T-cell (primary cell): ENCODE results near the gene CERS4. TPM values are rescaled to one million over a fixed set of nuclear protein-coding genes. Genes with fewer than 3 reads are reported as not detected.
"Not testable (repeated sequence)": the region's sequence is repeated elsewhere in the genome, so short reads cannot be mapped to it uniquely, and the experiment has no call there.

Experiments used
- ATAC-seq, 4 experiments: fragments of 200-7000 bp in 3 of 4; fragments of 150-1000 bp in 1 of 4; cut with Tn5 transposase; replicated peaks in 1 of 4; 1 replicate in 3 of 4; 2 replicates in 1 of 4; pipeline ENCODE4 v1.10.0; 2021; ENCODE audit warnings: moderate library complexity in 3 of 4, mild to moderate bottlenecking in 2 of 4, moderate number of reproducible peaks in 1 of 4
- CTCF ChIA-PET, 2 donors: fragments of 300-600 bp; sonication (Branson Sonifier 250); formaldehyde crosslinking; loops; one replicate each; lab custom pipeline; 2022; ENCODE audit warnings: antibody characterized with exemption in 2 of 2; lab: Charles Lee
- POLR2A ChIA-PET, 2 donors: fragments of 300-600 bp; sonication (Branson Sonifier 250); formaldehyde crosslinking; loops; one replicate each; lab custom pipeline; 2022; ENCODE audit warnings: antibody characterized with exemption in 2 of 2; lab: Charles Lee
- DNase-seq, 35 experiments: peaks; one replicate each; pipeline versions ENCODE4 v3.0.0 to v3.0.0-alpha.2; 2013 to 2023
- H3K27ac ChIP-seq: one replicate; pipeline ENCODE4 v1.5.1; 2013; ENCODE audit warnings: low read length
- H3K27me3 ChIP-seq, 2 experiments: replicated peaks in 1 of 2; 1 replicate in 1 of 2; 2 replicates in 1 of 2; pipeline versions ENCODE4 v1.6.1 to v1.7.0; 2013; ENCODE audit warnings: low read length in 1 of 2, mixed read lengths in 1 of 2; ENCODE audit not compliant: control insufficient read depth in 2 of 2, insufficient read depth in 2 of 2; ENCODE audit errors: extremely low read depth in 1 of 2
- H3K36me3 ChIP-seq, 2 donors: 1 replicate in 1 of 2; 2 replicates in 1 of 2; pipeline versions ENCODE4 v1.6.1 to v1.7.0; 2013; ENCODE audit warnings: low read length in 1 of 2; ENCODE audit not compliant: control insufficient read depth in 2 of 2, insufficient read depth in 1 of 2; ENCODE audit errors: extremely low read depth in 1 of 2
- H3K4me1 ChIP-seq, 2 experiments: 1 replicate in 1 of 2; 2 replicates in 1 of 2; pipeline versions ENCODE4 v1.6.1 to v1.7.0; 2013; ENCODE audit warnings: low read length in 2 of 2, mixed read lengths in 1 of 2; ENCODE audit not compliant: insufficient read depth in 2 of 2, control insufficient read depth in 1 of 2; ENCODE audit errors: extremely low read depth in 1 of 2
- H3K4me3 ChIP-seq, 2 donors: 1 replicate in 1 of 2; 2 replicates in 1 of 2; pipeline versions ENCODE4 v1.5.1 to v1.7.0; 2013; ENCODE audit warnings: mild to moderate bottlenecking in 2 of 2, low read length in 1 of 2, moderate library complexity in 1 of 2; ENCODE audit not compliant: control insufficient read depth in 1 of 2; ENCODE audit errors: extremely low read depth in 1 of 2
- H3K9me3 ChIP-seq: 2 replicates; pipeline ENCODE4 v1.7.0; 2013
- H3K27ac Mint-ChIP-seq, 2 donors: one replicate each; pipeline ENCODE4 v1.8.0; 2020 to 2021; ENCODE audit warnings: mild to moderate bottlenecking in 2 of 2, mixed read lengths in 2 of 2
- H3K27me3 Mint-ChIP-seq, 2 donors: one replicate each; pipeline ENCODE4 v1.8.0; 2021 to 2022; ENCODE audit warnings: mixed read lengths in 2 of 2
- H3K36me3 Mint-ChIP-seq: one replicate; pipeline ENCODE4 v1.8.0; 2021; ENCODE audit warnings: mixed read lengths
- H3K4me1 Mint-ChIP-seq, 3 donors: one replicate each; pipeline ENCODE4 v1.8.0; 2020 to 2022; ENCODE audit warnings: mixed read lengths in 3 of 3, mild to moderate bottlenecking in 1 of 3
- H3K4me3 Mint-ChIP-seq, 3 donors: one replicate each; pipeline ENCODE4 v1.8.0; 2020 to 2022; ENCODE audit warnings: mild to moderate bottlenecking in 3 of 3, mixed read lengths in 3 of 3, moderate library complexity in 3 of 3
- H3K9me3 Mint-ChIP-seq, 3 donors: one replicate each; pipeline ENCODE4 v1.8.0; 2020 to 2022; ENCODE audit warnings: mixed read lengths in 3 of 3
- WGBS: methylation state at CpG from one replicate; pipeline ENCODE4 v1.1.5; 2013; ENCODE audit warnings: missing lambda C conversion rate; ENCODE audit not compliant: insufficient coverage; 5-methylcytosine and 5-hydroxymethylcytosine counted together
- total RNA-seq, 35 experiments: library from RNA in 6 of 35; stranded (reverse) in 6 of 35; fragments of 120-200 nt in 1 of 35; gene quantifications; one replicate each; pipeline versions ENCODE4 v1.2.1 to v1.2.4 and lab custom pipeline; 2013 to 2026

Gene CERS4
- total RNA-seq, 5 donors from 2014 or later (not counting 1 experiment from before 2014, with no cell fraction given), result 23.1 to 46.9 (median 29.0) TPM

DNA sequence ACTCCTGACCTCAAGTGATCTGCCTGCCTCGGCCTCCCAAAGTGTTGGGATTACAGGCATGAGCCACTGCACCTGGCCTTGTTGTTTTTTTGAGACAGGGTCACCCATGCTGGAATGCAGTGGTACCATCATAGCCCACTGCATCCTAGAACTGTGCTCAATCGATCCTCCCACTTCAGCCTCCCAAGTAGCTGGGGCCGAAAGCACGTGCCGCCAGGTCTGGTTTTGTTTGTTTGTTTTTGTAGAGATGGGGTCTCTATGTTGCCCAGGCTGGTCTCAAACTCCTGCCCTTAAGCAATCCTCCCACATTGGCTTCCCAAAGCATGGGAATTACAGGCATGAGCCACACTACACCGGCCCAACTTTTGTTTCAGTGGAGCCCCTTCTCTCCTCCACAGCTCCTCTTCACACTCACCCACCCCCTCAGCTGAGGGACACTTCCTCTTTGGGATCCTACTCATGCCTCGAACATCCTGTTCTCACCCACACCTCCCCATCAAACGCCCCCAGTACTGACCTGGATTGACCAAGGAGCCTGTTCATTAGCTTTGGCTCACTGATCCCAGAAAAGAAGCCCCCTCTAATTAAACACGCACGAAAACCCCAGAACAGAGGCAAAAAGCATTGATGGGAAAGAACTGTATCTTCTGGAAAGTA is 12.8 kb upstream of the CERS4 start:
- H3K36me3 ChIP-seq, result no peaks in the 10 kb centered on the region
- 100% methylated on average over 1 of the region's 10 CpGs for WGBS
- H3K4me1 ChIP-seq, result peaks cover 25 to 45% of the 10 kb centered on the region in 2 experiments
- Mint-ChIP-seq H3K4me1 (peaks cover 46 to 55% (median 49%) of the 10 kb centered on the region in 3 donors), H3K9me3 (no peaks in the 10 kb centered on the region), H3K4me3 (peak overlapping the region in 1 of 3 donors; percentile 83), H3K36me3 (no peaks in the 10 kb centered on the region), H3K27me3 (no peaks in the 10 kb centered on the region), H3K27ac (peak overlapping the region; percentile 83 to 95)
- no peak overlapping the region for H3K27ac ChIP-seq
- H3K9me3 ChIP-seq, result no peaks in the 10 kb centered on the region
- DNase-seq (no peak), ATAC-seq (no peak)
- POLR2A ChIA-PET, result no interaction called here
- no peak overlapping the region for H3K4me3 ChIP-seq
- CTCF ChIA-PET, result interaction anchor here in 1 of 2 donors (0.6 kb wide), 1 partner anchor 31 kb away, joined by 3 read pairs; no protein-coding TSS in a partner anchor
- H3K27me3 ChIP-seq, result no peaks in the 10 kb centered on the region

GRCh38 chr19:8203288-8204120 is 5.7 kb upstream of the CERS4 start:
- H3K27me3 Mint-ChIP-seq, H3K4me1 Mint-ChIP-seq, CTCF ChIA-PET, H3K36me3 ChIP-seq, H3K4me1 ChIP-seq, H3K27ac Mint-ChIP-seq, ATAC-seq, H3K4me3 ChIP-seq, H3K27me3 ChIP-seq, DNase-seq, H3K4me3 Mint-ChIP-seq, H3K36me3 Mint-ChIP-seq, H3K27ac ChIP-seq, H3K9me3 ChIP-seq, H3K9me3 Mint-ChIP-seq: not testable (repeated sequence)
- WGBS, result 83% methylated on average over 11 of the region's 15 CpGs
- POLR2A ChIA-PET, result interaction anchor here in 1 of 2 donors (0.6 kb wide), 1 partner anchor 37 kb away, joined by 5 read pairs; no protein-coding TSS in a partner anchor

DNA sequence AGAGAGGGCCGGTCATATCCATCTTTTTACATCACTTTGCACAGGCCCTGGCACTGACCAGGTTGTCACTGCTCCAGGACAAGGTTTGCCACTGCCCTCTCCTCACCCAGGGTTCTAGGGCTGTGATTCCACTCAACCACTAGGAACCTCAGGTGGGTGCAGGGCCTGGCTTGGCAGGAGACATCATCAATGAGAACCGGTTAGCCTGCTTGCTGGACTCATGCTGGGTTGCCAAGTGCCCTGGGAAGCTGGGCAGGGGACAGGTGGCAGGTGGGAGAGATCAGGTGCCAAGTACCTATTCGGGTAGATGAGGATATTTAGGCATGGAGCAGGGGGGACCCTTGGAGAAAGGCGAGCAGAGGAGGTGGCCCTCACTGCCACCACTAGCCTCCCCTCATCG is 4.2 kb upstream of the CERS4 start:
- peaks cover 3 to 14% of the 10 kb centered on the region in 2 experiments for H3K4me1 ChIP-seq
- H3K4me1 Mint-ChIP-seq, result peaks cover 4 to 13% (median 5%) of the 10 kb centered on the region in 3 donors
- H3K27me3 Mint-ChIP-seq, result no peaks in the 10 kb centered on the region
- CTCF ChIA-PET, result no interaction called here
- no peaks in the 10 kb centered on the region for H3K9me3 ChIP-seq
- no peak for DNase-seq
- no peak overlapping the region for H3K4me3 Mint-ChIP-seq
- no peak overlapping the region for H3K27ac ChIP-seq
- WGBS, result 88% methylated on average over 2 of the region's 5 CpGs
- POLR2A ChIA-PET, result interaction anchor here in 1 of 2 donors (0.7 kb wide), 1 partner anchor 24 kb away, joined by 10 read pairs; no protein-coding TSS in a partner anchor
- no peaks in the 10 kb centered on the region for H3K36me3 Mint-ChIP-seq
- H3K9me3 Mint-ChIP-seq, result no peaks in the 10 kb centered on the region
- no peak for ATAC-seq
- no peaks in the 10 kb centered on the region for H3K27me3 ChIP-seq
- H3K4me3 ChIP-seq, result no peak overlapping the region
- no peaks in the 10 kb centered on the region for H3K36me3 ChIP-seq
- no peak overlapping the region for H3K27ac Mint-ChIP-seq

DNA sequence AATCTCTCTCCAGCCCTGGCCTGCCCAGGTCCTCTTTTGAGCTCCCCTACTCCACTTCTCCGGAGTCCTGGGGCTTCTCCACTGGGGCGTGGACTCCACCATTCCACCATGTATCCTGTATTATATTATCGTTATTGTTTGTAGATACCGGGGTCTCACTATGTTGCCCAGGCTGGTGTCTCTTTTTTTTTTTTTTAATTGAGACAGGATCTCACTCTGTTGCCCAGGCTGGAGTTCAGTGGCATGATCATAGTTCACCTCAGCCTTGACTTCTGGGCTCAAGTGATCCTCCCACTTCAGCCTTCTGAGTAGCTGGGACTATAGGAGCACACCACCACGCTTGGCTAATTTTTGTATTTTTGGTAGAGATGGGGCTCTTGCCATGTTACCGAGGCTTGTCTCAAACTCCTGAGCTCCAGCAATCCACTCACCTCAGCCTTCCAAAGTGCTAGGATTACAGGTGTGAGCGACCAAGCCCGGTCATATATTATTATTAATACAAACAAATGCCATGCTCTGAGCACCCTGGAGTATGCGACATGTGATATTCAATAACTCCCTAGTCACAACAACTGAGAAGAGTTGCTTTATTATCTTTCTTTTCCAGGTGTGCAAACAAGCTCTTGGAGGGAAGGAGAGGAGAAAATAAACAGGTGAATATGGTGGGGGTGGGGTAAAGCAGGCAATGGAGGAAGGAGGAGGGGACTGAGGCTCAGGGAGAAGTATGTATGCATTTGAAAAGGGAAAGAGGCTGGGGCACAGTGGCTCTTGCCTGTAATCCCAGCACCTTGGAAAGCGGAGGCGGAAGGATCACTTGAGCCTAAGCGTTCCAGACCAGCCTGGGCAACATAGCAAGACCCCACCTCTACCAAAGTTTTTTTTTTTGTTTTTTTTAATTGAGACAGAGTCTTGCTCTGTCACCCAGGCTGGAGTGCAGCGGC is 2.8 kb upstream of the CERS4 start:
- Mint-ChIP-seq H3K4me1 (peaks cover 11 to 26% (median 14%) of the 10 kb centered on the region in 3 donors), H3K27me3 (no peaks in the 10 kb centered on the region), H3K27ac (no peak overlapping the region), H3K9me3 (no peaks in the 10 kb centered on the region), H3K4me3 (peak overlapping the region in 2 of 3 donors; percentile 15 to 26), H3K36me3 (no peaks in the 10 kb centered on the region)
- ATAC-seq, result no peak
- no peak for DNase-seq
- no peaks in the 10 kb centered on the region for H3K36me3 ChIP-seq
- WGBS, result 100% methylated on average over 1 of the region's 13 CpGs
- H3K4me1 ChIP-seq, result peaks cover 3 to 28% of the 10 kb centered on the region in 2 experiments
- no peaks in the 10 kb centered on the region for H3K9me3 ChIP-seq
- ChIA-PET CTCF (interaction anchor here in 1 of 2 donors (0.6 kb wide), 1 partner anchor 160 kb away, joined by 3 read pairs; no protein-coding TSS in a partner anchor), POLR2A (no interaction called here)
- no peak overlapping the region for H3K27ac ChIP-seq
- no peaks in the 10 kb centered on the region for H3K27me3 ChIP-seq
- no peak overlapping the region for H3K4me3 ChIP-seq

DNA sequence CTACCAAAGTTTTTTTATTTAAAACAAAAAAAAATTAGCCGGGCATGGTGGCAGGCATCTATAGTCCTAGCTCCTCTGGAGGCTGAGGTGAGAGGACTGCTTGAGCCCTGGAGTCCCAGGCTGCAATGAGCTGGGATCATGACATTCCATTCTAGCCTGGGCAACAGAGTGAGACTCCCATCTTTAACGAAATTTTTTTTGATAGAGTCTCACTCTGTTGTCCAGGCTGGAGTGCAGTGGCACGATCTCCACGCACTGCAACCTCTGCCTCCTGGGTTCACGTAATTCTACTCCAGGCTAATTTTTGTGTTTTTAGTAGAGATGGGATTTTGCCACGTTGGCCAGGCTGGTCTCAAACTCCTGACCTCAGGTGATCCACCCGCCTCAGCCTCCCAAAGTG is 1.8 kb upstream of the CERS4 start:
- H3K36me3 Mint-ChIP-seq, H3K36me3 ChIP-seq, H3K27me3 ChIP-seq, H3K4me3 ChIP-seq, H3K27me3 Mint-ChIP-seq, H3K27ac Mint-ChIP-seq, H3K4me3 Mint-ChIP-seq, DNase-seq, H3K9me3 Mint-ChIP-seq, H3K27ac ChIP-seq, H3K9me3 ChIP-seq, ATAC-seq: not testable (repeated sequence)
- ChIA-PET CTCF (interaction anchor here in 1 of 2 donors (0.7 kb wide), 1 partner anchor 37 kb away, joined by 5 read pairs; no protein-coding TSS in a partner anchor), POLR2A (interaction anchor here in 1 of 2 donors (0.6 kb wide), 1 partner anchor 120 kb away, joined by 4 read pairs; no protein-coding TSS in a partner anchor)
- peaks cover 3 to 32% of the 10 kb centered on the region in 2 experiments for H3K4me1 ChIP-seq
- WGBS, result 96% methylated on average over 4 of the region's 7 CpGs
- H3K4me1 Mint-ChIP-seq, result peaks cover 11 to 33% (median 20%) of the 10 kb centered on the region in 3 donors
